GM18498 (cell line): ENCODE measurements around the gene MEF2C.
"Not testable (repeated sequence)": the region's sequence is repeated elsewhere in the genome, so short reads cannot be mapped to it uniquely, and the experiment has no call there.

ENCODE experiments used
- ATAC-seq: cut with Tn5 transposase; IDR thresholded peaks from one replicate; pipeline ENCODE4 v1.9.1; 2021; ENCODE audit warnings: mild to moderate bottlenecking, moderate library complexity; ENCODE audit not compliant: unreplicated experiment

The MEF2C gene

GRCh38 chr5:88868468-88869068, 14.4 kb downstream of the MEF2C start:
- ATAC-seq: no peak

GRCh38 chr5:88867638-88868037, 15.3 kb downstream of the MEF2C start:
- no peak for ATAC-seq

- no peak for ATAC-seq
Measured at GRCh38 chr5:88863523-88863922, 19.5 kb downstream of the MEF2C start.

GRCh38 chr5:88862547-88863175, 20.3 kb downstream of the MEF2C start:
- ATAC-seq: no peak

- no peak for ATAC-seq
Measured at GRCh38 chr5:88861231-88861630, 21.8 kb downstream of the MEF2C start.

- ATAC-seq: no peak
Measured at GRCh38 chr5:88860501-88860900, 22.5 kb downstream of the MEF2C start.

- no peak for ATAC-seq
Measured at GRCh38 chr5:88858392-88858791, 24.6 kb downstream of the MEF2C start.

GRCh38 chr5:88856381-88856780, 26.6 kb downstream of the MEF2C start:
- not testable (repeated sequence) for ATAC-seq

- no peak for ATAC-seq
Measured at GRCh38 chr5:88854769-88855168, 28.2 kb downstream of the MEF2C start.

- ATAC-seq: no peak
Measured at GRCh38 chr5:88847420-88847819, 35.6 kb downstream of the MEF2C start.

GRCh38 chr5:88846434-88846833, 36.5 kb downstream of the MEF2C start:
- ATAC-seq: no peak

GRCh38 chr5:88845081-88845697, 37.8 kb downstream of the MEF2C start:
- peak; percentile 77 for ATAC-seq

- no peak for ATAC-seq
Measured at GRCh38 chr5:88842784-88843183, 40.2 kb downstream of the MEF2C start.

- ATAC-seq: no peak
Measured at GRCh38 chr5:88841212-88841611, 41.8 kb downstream of the MEF2C start.

GRCh38 chr5:88840495-88840894, 42.5 kb downstream of the MEF2C start:
- no peak for ATAC-seq

- no peak for ATAC-seq
Measured at GRCh38 chr5:88839238-88839637, 43.7 kb downstream of the MEF2C start.

GRCh38 chr5:88838500-88838899, 44.5 kb downstream of the MEF2C start:
- ATAC-seq: no peak

GRCh38 chr5:88837817-88838216, 45.2 kb downstream of the MEF2C start:
- no peak for ATAC-seq

- no peak for ATAC-seq
Measured at GRCh38 chr5:88837222-88837621, 45.8 kb downstream of the MEF2C start.

GRCh38 chr5:88836195-88836838, 46.7 kb downstream of the MEF2C start:
- no peak for ATAC-seq

- no peak for ATAC-seq
Measured at GRCh38 chr5:88834499-88834898, 48.5 kb downstream of the MEF2C start.

- no peak for ATAC-seq
Measured at GRCh38 chr5:88834131-88834462, 48.9 kb downstream of the MEF2C start.
